IMR-90 (cell line): Measurements from ENCODE around the gene PALM2AKAP2. TPM values are rescaled to one million over a fixed set of nuclear protein-coding genes. Genes with fewer than 3 reads are reported as not detected.

Experiments used
- ATAC-seq: fragments of 200-7000 bp; cut with Tn5 transposase; 2 replicates; pipeline ENCODE4 v1.9.1; 2020; ENCODE audit warnings: low read depth, mild to moderate bottlenecking, moderate library complexity
- BruUV-seq: library from RNA; stranded (reverse); fragments of 400-500 nt; replicated peaks from 2 replicates; lab custom pipeline; 2021; lab: Mats Ljungman, UMichigan
- CTCF ChIA-PET: fragments of 300-600 bp; formaldehyde crosslinking; extraction: SDS; loops from one replicate; lab custom pipeline; 2021; ENCODE audit warnings: antibody characterized with exemption; lab: Yijun Ruan, JAX
- POLR2A ChIA-PET: fragments of 300-600 bp; sonication (Branson Sonifier 250); formaldehyde crosslinking; loops from one replicate; lab custom pipeline; 2022; ENCODE audit warnings: antibody characterized with exemption; ENCODE audit not compliant: unreplicated experiment; lab: Charles Lee
- DNase-seq: peaks from one replicate; pipeline ENCODE4 v3.0.0; 2013
- H2AFZ ChIP-seq: replicated peaks from 2 replicates; pipeline ENCODE3; 2013; ENCODE audit warnings: low read length, mild to moderate bottlenecking; ENCODE audit not compliant: poor library complexity
- H2AK5ac ChIP-seq: 2 replicates; pipeline ENCODE4 v1.6.1; 2013; ENCODE audit warnings: low read depth, low read length, inconsistent platforms
- H2AK9ac ChIP-seq: replicated peaks from 2 replicates; pipeline ENCODE3; 2013; ENCODE audit warnings: mild to moderate bottlenecking, low read depth, low read length, moderate library complexity; ENCODE audit not compliant: poor library complexity
- H2BK120ac ChIP-seq: 2 replicates; pipeline ENCODE4 v1.6.1; 2013; ENCODE audit warnings: low read depth, low read length, inconsistent platforms
- H2BK15ac ChIP-seq: 3 replicates; pipeline ENCODE4 v1.6.1; 2013; ENCODE audit warnings: low read depth, low read length, inconsistent platforms
- H2BK20ac ChIP-seq: 2 replicates; pipeline ENCODE4 v1.6.1; 2013; ENCODE audit warnings: low read depth, mild to moderate bottlenecking, inconsistent platforms, low read length, moderate library complexity
- H2BK5ac ChIP-seq: 2 replicates; pipeline ENCODE4 v1.6.1; 2013; ENCODE audit warnings: mild to moderate bottlenecking, low read depth, low read length, inconsistent platforms; ENCODE audit not compliant: poor library complexity, severe bottlenecking
- H3K14ac ChIP-seq: replicated peaks from 2 replicates; pipeline ENCODE4 v1.6.1; 2013; ENCODE audit warnings: low read depth, low read length, inconsistent platforms
- H3K18ac ChIP-seq: 2 replicates; pipeline ENCODE4 v1.6.1; 2013; ENCODE audit warnings: low read depth, low read length, control low read depth
- H3K23ac ChIP-seq: 2 replicates; pipeline ENCODE4 v1.6.1; 2013; ENCODE audit warnings: low read depth, low read length, inconsistent platforms
- H3K27ac ChIP-seq: 2 replicates; pipeline ENCODE4 v1.5.1; 2013; ENCODE audit warnings: mild to moderate bottlenecking, control low read depth, low read length; ENCODE audit not compliant: insufficient read depth
- H3K27me3 ChIP-seq: 2 replicates; pipeline ENCODE4 v1.6.1; 2013; ENCODE audit warnings: low read length; ENCODE audit not compliant: control insufficient read depth, insufficient read depth
- H3K36me3 ChIP-seq: 2 replicates; pipeline ENCODE4 v1.6.1; 2013; ENCODE audit warnings: low read length, mixed read lengths; ENCODE audit not compliant: control insufficient read depth, insufficient read depth
- H3K4ac ChIP-seq: 2 replicates; pipeline ENCODE4 v1.6.1; 2013; ENCODE audit warnings: low read depth, low read length, inconsistent platforms
- H3K4me1 ChIP-seq: 2 replicates; pipeline ENCODE4 v1.6.1; 2013; ENCODE audit warnings: low read length, mixed read lengths; ENCODE audit not compliant: control insufficient read depth, insufficient read depth
- H3K4me2 ChIP-seq: 2 replicates; pipeline ENCODE4 v1.6.1; 2013; ENCODE audit warnings: low read depth, mild to moderate bottlenecking, control low read depth, low read length, moderate library complexity
- H3K4me3 ChIP-seq: 2 replicates; pipeline ENCODE4 v1.5.1; 2013; ENCODE audit warnings: low read depth, mild to moderate bottlenecking, control low read depth, low read length, moderate library complexity; ENCODE audit not compliant: insufficient read depth
- H3K56ac ChIP-seq: 2 replicates; pipeline ENCODE4 v1.6.1; 2013; ENCODE audit warnings: low read length, inconsistent platforms; ENCODE audit not compliant: insufficient read depth; ENCODE audit errors: extremely low read depth
- H3K79me1 ChIP-seq, 2 experiments: 2 replicates each; pipeline ENCODE4 v1.6.1; 2013; ENCODE audit warnings: low read length in 2 of 2, inconsistent platforms in 1 of 2, low read depth in 1 of 2
- H3K9ac ChIP-seq: 2 replicates; pipeline ENCODE4 v1.6.1; 2013; ENCODE audit warnings: low read depth, low read length, control low read depth
- H3K9me1 ChIP-seq: 2 replicates; pipeline ENCODE4 v1.6.1; 2013; ENCODE audit warnings: low read length, inconsistent platforms; ENCODE audit not compliant: insufficient read depth
- H3K9me3 ChIP-seq: 2 replicates; pipeline ENCODE4 v1.6.1; 2013; ENCODE audit warnings: low read length; ENCODE audit not compliant: control insufficient read depth, insufficient read depth
- H4K20me1 ChIP-seq: 2 replicates; pipeline ENCODE4 v1.6.1; 2013; ENCODE audit warnings: low read length, inconsistent platforms; ENCODE audit not compliant: insufficient read depth
- H4K5ac ChIP-seq: 2 replicates; pipeline ENCODE4 v1.6.1; 2013; ENCODE audit warnings: mild to moderate bottlenecking, low read depth, low read length, control low read depth
- H4K8ac ChIP-seq, 2 experiments: 2 replicates each; pipeline ENCODE4 v1.6.1; 2013; ENCODE audit warnings: low read depth in 2 of 2, low read length in 2 of 2, control low read depth in 1 of 2, inconsistent platforms in 1 of 2
- H4K91ac ChIP-seq: 2 replicates; pipeline ENCODE4 v1.6.1; 2013; ENCODE audit warnings: low read depth, low read length, inconsistent platforms; ENCODE audit not compliant: insufficient read depth
- BHLHE40 ChIP-seq: fragments of 150-350 bp; IDR thresholded peaks from 2 replicates; pipeline ENCODE4 v1.6.1; 2016; ENCODE audit warnings: mild to moderate bottlenecking, low read depth, low read length
- CEBPB ChIP-seq: IDR thresholded peaks from 2 replicates; pipeline ENCODE4 v1.6.1; 2012; ENCODE audit warnings: low read depth, low read length, improper control_type of control experiment
- CHD1 ChIP-seq: IDR thresholded peaks from 2 replicates; pipeline ENCODE4 v1.6.1; 2012; ENCODE audit warnings: low read depth, low read length, improper control_type of control experiment
- MAFK ChIP-seq: IDR thresholded peaks from 2 replicates; pipeline ENCODE4 v1.6.1; 2012; ENCODE audit warnings: low read depth, low read length, improper control_type of control experiment
- MAZ ChIP-seq: IDR thresholded peaks from 2 replicates; pipeline ENCODE4 v1.6.1; 2012; ENCODE audit warnings: low read depth, mild to moderate bottlenecking, low read length, improper control_type of control experiment, moderate library complexity, borderline replicate concordance
- NFE2L2 ChIP-seq: fragments of 150-350 bp; IDR thresholded peaks from 2 replicates; pipeline ENCODE4 v1.6.1; 2016; ENCODE audit warnings: low read depth, mild to moderate bottlenecking, low read length
- POLR2A ChIP-seq: IDR thresholded peaks from 2 replicates; pipeline ENCODE4 v1.6.1; 2012; ENCODE audit warnings: mild to moderate bottlenecking, low read depth, low read length
- RFX5 ChIP-seq: IDR thresholded peaks from 2 replicates; pipeline ENCODE4 v1.8.0; 2012; ENCODE audit warnings: low read depth, mild to moderate bottlenecking, low read length, moderate library complexity
- WGBS, 2 experiments: methylation state at CpG; one replicate each; pipeline versions ENCODE4 v1.1.5 to v1.1.7; 2013; ENCODE audit warnings: missing lambda C conversion rate in 2 of 2; ENCODE audit not compliant: insufficient read length in 1 of 2; ENCODE audit errors: extremely low coverage in 2 of 2; 5-methylcytosine and 5-hydroxymethylcytosine counted together
- dilution Hi-C: fragments of 300-500 bp; cut with HindIII; formaldehyde crosslinking; loops from one replicate; pipeline ENCODE4 v1.14.3; 2018; ENCODE audit warnings: low sequenced_read_pairs; ENCODE audit not compliant: unreplicated experiment
- in situ Hi-C: fragments of 300-500 bp; cut with MboI; formaldehyde crosslinking; loops from 3 replicates; pipeline ENCODE4 v1.14.3; 2019; ENCODE audit warnings: low sequenced_read_pairs, inconsistent platforms, mixed read lengths
- intact Hi-C: fragments of 100-400 bp; cut with micrococcal nuclease; formaldehyde crosslinking; loops from 2 replicates; pipeline ENCODE4 v1.10.0; 2022
- polyA plus RNA-seq, 3 experiments: library from polyadenylated mRNA; depleted of rRNA; stranded (reverse); fragments of >200 nt; gene quantifications; 2 replicates each; pipeline ENCODE4 v1.2.3, GENCODE V29; 2012; ENCODE audit warnings: low replicate concordance in 1 of 3
- total RNA-seq: library from RNA; depleted of rRNA; stranded (reverse); fragments of >200 nt; gene quantifications from 2 replicates; pipeline ENCODE4 v1.2.3, GENCODE V29; 2012
- TF ChIP-seq, protein P1 (sequence below): fragments of 150-350 bp; IDR thresholded peaks from 2 replicates; pipeline ENCODE4 v1.6.1; 2016; ENCODE audit warnings: low read depth, mild to moderate bottlenecking, low read length, moderate library complexity, borderline replicate concordance

Gene PALM2AKAP2
- total and polyA plus RNA-seq, 2 of the 4 experiments (the other 2 are of a cell fraction): 3.2 to 14.2 TPM

DNA sequence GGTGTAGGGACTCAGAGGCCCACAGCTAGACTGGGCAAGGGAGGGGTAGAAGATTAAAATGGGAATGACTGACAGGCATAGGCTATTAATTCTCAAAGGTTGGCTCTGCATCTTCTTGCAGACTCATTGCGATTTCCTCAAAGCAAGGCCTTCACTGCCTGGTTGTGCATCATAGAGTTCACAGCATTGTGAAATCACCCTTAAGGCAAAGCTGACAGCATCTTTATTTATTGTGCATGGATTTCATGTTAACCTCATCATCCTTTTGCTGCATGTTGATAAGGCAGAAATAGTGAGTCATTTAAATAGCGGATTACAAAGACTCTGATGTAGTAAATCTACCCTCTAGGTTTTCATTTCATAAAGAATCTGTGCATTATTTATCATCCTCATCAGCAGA is 13.6 kb upstream of the PALM2AKAP2 start (continued):
- peak; percentile 56 for TF ChIP-seq MAFK

DNA sequence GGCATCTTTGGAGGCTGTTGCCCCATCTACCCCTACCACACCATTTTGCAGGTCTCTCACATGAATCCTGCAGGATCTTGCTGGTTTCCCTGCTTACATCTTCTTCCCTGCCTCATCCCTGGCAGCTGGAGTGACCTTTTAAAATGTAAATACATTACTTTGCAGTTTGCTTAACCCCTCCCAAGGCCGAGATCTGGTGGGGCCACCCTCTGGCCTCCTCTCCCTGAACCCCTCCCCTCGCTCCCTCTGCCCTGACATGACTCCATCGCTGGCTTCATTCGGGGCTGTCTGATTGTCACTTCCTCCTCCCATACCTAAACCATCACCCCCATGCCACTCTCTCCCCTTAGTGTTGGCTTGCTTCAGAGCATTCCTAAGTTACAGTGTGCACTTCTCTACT is 12.6 kb upstream of the PALM2AKAP2 start:
- peaks cover 0 to 12% of the 10 kb centered on the region in 2 experiments; a peak in 2 of 4 replicates for H3K79me1 ChIP-seq
- peak; percentile 25 for ATAC-seq
- H2AFZ ChIP-seq: peak overlapping the region; percentile 60
- no peak overlapping the region for H3K4me3 ChIP-seq
- ChIA-PET CTCF (no interaction called here), POLR2A (no interaction called here)
- no peak for DNase-seq
- H3K36me3 ChIP-seq: no peaks in the 10 kb centered on the region
- peak overlapping the region; percentile 96 for H2BK120ac ChIP-seq
- H3K9me1 ChIP-seq: peaks cover 40% of the 10 kb centered on the region
- H4K20me1 ChIP-seq: no peaks in the 10 kb centered on the region
- H3K4me2 ChIP-seq: peak overlapping the region; percentile 40
- H4K8ac ChIP-seq: peak overlapping the region; percentile 88 to 93
- peak overlapping the region; percentile 90 for H3K18ac ChIP-seq
- H3K14ac ChIP-seq: peak overlapping the region; percentile 74
- no peaks in the 10 kb centered on the region for H3K9me3 ChIP-seq
- peak overlapping the region; percentile 86 for H3K27ac ChIP-seq
- H2BK5ac ChIP-seq: peak overlapping the region; percentile 66
- H3K56ac ChIP-seq: no peak overlapping the region
- peak overlapping the region; percentile 90 for H2AK5ac ChIP-seq
- no peak overlapping the region for H2AK9ac ChIP-seq
- intact Hi-C loops (loop anchor here (10.0 kb wide), 1 partner anchor 117 kb away; no protein-coding TSS in a partner anchor), in situ Hi-C loops (no loop called here), dilution Hi-C loops (no loop called here)
- peak overlapping the region; percentile 98; the same call in 2 of the 3 replicates for H2BK15ac ChIP-seq
- peak overlapping the region; percentile 87 for H4K91ac ChIP-seq
- no CpG with 5 or more reads among the region's 4 CpGs for WGBS, 2 experiments
- peak overlapping the region; percentile 41; the same call in 1 of the 2 replicates for H3K23ac ChIP-seq
- H3K27me3 ChIP-seq: no peaks in the 10 kb centered on the region
- H3K4ac ChIP-seq: peak overlapping the region; percentile 91
- peak overlapping the region; percentile 97 for H2BK20ac ChIP-seq
- peaks cover 36% of the 10 kb centered on the region for H3K4me1 ChIP-seq
- no peak for TF ChIP-seq POLR2A
- no peak for TF ChIP-seq NFE2L2
- no peak for TF ChIP-seq CHD1
- TF ChIP-seq, protein P1, sequence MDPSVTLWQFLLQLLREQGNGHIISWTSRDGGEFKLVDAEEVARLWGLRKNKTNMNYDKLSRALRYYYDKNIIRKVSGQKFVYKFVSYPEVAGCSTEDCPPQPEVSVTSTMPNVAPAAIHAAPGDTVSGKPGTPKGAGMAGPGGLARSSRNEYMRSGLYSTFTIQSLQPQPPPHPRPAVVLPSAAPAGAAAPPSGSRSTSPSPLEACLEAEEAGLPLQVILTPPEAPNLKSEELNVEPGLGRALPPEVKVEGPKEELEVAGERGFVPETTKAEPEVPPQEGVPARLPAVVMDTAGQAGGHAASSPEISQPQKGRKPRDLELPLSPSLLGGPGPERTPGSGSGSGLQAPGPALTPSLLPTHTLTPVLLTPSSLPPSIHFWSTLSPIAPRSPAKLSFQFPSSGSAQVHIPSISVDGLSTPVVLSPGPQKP: no peak
- no peak for TF ChIP-seq RFX5
- no peak for TF ChIP-seq MAZ
- no peak for TF ChIP-seq CEBPB
- TF ChIP-seq BHLHE40: no peak
- BruUV-seq: no TSS peak
- H4K5ac ChIP-seq: peak overlapping the region; percentile 75; the same call in 1 of the 2 replicates
- peak overlapping the region; percentile 60 for H3K9ac ChIP-seq
